Loucy (cell line): ENCODE data around the gene CBARP.
A peak's percentile ranks its signal among the peaks of the same experiment; 100 is the strongest.

Experiments used
- H2AFZ ChIP-seq: fragments of 200-600 bp; sonication (generic); 2 replicates; pipeline ENCODE4 v1.6.0; 2016; ENCODE audit warnings: antibody characterized with exemption, mild to moderate bottlenecking, low read length, moderate library complexity
- H3F3A ChIP-seq: fragments of 200-600 bp; 2 replicates; pipeline ENCODE4 v1.6.0; 2016; ENCODE audit warnings: antibody characterized with exemption, low read depth, mild to moderate bottlenecking
- H3K27me3 ChIP-seq: fragments of 200-600 bp; sonication (generic); 2 replicates; pipeline ENCODE4 v1.6.1; 2014; ENCODE audit warnings: low read length, mild to moderate bottlenecking; ENCODE audit not compliant: insufficient read depth, poor library complexity, severe bottlenecking
- H3K36me3 ChIP-seq: fragments of 200-600 bp; sonication (generic); 2 replicates; pipeline ENCODE4 v1.6.1; 2016; ENCODE audit warnings: low read length; ENCODE audit not compliant: insufficient read depth
- H3K4me1 ChIP-seq: fragments of 200-600 bp; sonication (generic); 2 replicates; pipeline ENCODE4 v1.5.1; 2014; ENCODE audit warnings: low read length, mild to moderate bottlenecking; ENCODE audit not compliant: insufficient read depth, poor library complexity, severe bottlenecking
- H3K4me2 ChIP-seq: fragments of 200-600 bp; sonication (generic); 2 replicates; pipeline ENCODE4 v1.6.0; 2014; ENCODE audit warnings: antibody characterized with exemption, low read length, low read depth, mild to moderate bottlenecking; ENCODE audit not compliant: poor library complexity, severe bottlenecking
- H3K4me3 ChIP-seq: fragments of 200-600 bp; sonication (generic); 2 replicates; pipeline ENCODE4 v1.5.1; 2014; ENCODE audit warnings: low read length, mild to moderate bottlenecking, mixed read lengths; ENCODE audit not compliant: poor library complexity, severe bottlenecking
- H3K79me2 ChIP-seq: fragments of 200-600 bp; sonication (generic); 2 replicates; pipeline ENCODE4 v1.6.1; 2014; ENCODE audit warnings: low read length; ENCODE audit not compliant: insufficient read depth
- H3K9ac ChIP-seq: fragments of 200-600 bp; sonication (generic); 2 replicates; pipeline ENCODE4 v1.6.0; 2014; ENCODE audit warnings: mild to moderate bottlenecking, low read depth, low read length, moderate library complexity; ENCODE audit not compliant: poor library complexity, severe bottlenecking
- H3K9me2 ChIP-seq: fragments of 200-600 bp; sonication (generic); replicated peaks from 2 replicates; pipeline ENCODE4 v1.6.1; 2016; ENCODE audit warnings: low read depth, low read length, mixed read lengths
- H3K9me3 ChIP-seq: fragments of 200-600 bp; sonication (generic); 2 replicates; pipeline ENCODE4 v1.6.1; 2014; ENCODE audit warnings: mild to moderate bottlenecking, antibody characterized with exemption, low read length, low read depth; ENCODE audit not compliant: insufficient read depth
- H4K20me1 ChIP-seq: fragments of 200-600 bp; sonication (generic); 2 replicates; pipeline ENCODE4 v1.6.0; 2014; ENCODE audit warnings: antibody characterized with exemption, low read length, mild to moderate bottlenecking; ENCODE audit not compliant: insufficient read depth, poor library complexity, severe bottlenecking
- CTCF ChIP-seq: fragments of 200-600 bp; sonication (generic); conservative IDR thresholded peaks from 2 replicates; pipeline ENCODE4 v1.5.1; 2014; ENCODE audit warnings: mild to moderate bottlenecking, antibody characterized with exemption, low read length
- EZH2phosphoT487 ChIP-seq: fragments of 200-600 bp; IDR thresholded peaks from 2 replicates; pipeline ENCODE4 v1.6.1; 2018; ENCODE audit warnings: antibody characterized with exemption, mild to moderate bottlenecking, moderate library complexity, borderline replicate concordance

CBARP gene

GRCh38 chr19:1237754-1238368 is at the start of gene CBARP:
Gene CBARP, minus strand, starts transcription at chr19:1238005. Its CDS starts 1,905 bp downstream, at chr19:1236100.
- Histone ChIP-seq H3K4me1 (peaks cover 11% of the 10 kb centered on the region), H3K36me3 (no peaks in the 10 kb centered on the region), H3K9me2 (no peaks in the 10 kb centered on the region), H3K4me2 (peak within 1 kb of the TSS; percentile 68), H3K27me3 (no peaks in the 10 kb centered on the region), H3K4me3 (peak within 1 kb of the TSS; percentile 61), H2AFZ (no peak within 1 kb of the TSS), H3K79me2 (peaks cover 13% of the 10 kb centered on the region), H3K9me3 (no peaks in the 10 kb centered on the region), H3K9ac (no peak within 1 kb of the TSS), H3F3A (peaks cover 10% of the 10 kb centered on the region; the same call in 1 of the 2 replicates), H4K20me1 (no peaks in the 10 kb centered on the region)
- TF ChIP-seq EZH2phosphoT487: no peak
- no peak for TF ChIP-seq CTCF

- Histone ChIP-seq H3K4me1 (no peaks in the 10 kb centered on the region), H3K79me2 (no peaks in the 10 kb centered on the region), H3K36me3 (no peaks in the 10 kb centered on the region), H3K9ac (no peak overlapping the region), H3K4me2 (no peak overlapping the region), H2AFZ (no peak overlapping the region), H3K4me3 (no peak overlapping the region), H3K27me3 (no peaks in the 10 kb centered on the region), H3K9me2 (no peaks in the 10 kb centered on the region), H4K20me1 (no peaks in the 10 kb centered on the region), H3K9me3 (no peaks in the 10 kb centered on the region), H3F3A (no peaks in the 10 kb centered on the region)
- TF ChIP-seq CTCF: no peak
Measured at GRCh38 chr19:1286487-1287353, 48.9 kb upstream of the CBARP start.

GRCh38 chr19:1285737-1286360 is 48.0 kb upstream of the CBARP start, which contains the start of gene EFNA2:
Gene EFNA2, plus strand, starts transcription at chr19:1285873. Its CDS starts 296 bp downstream, at chr19:1286169.
- no peaks in the 10 kb centered on the region for H3F3A ChIP-seq
- H4K20me1 ChIP-seq: no peaks in the 10 kb centered on the region
- no peak within 1 kb of the TSS for H3K4me2 ChIP-seq
- no peaks in the 10 kb centered on the region for H3K4me1 ChIP-seq
- H3K9me3 ChIP-seq: no peaks in the 10 kb centered on the region
- H3K9ac ChIP-seq: no peak within 1 kb of the TSS
- H2AFZ ChIP-seq: no peak within 1 kb of the TSS
- H3K79me2 ChIP-seq: no peaks in the 10 kb centered on the region
- H3K4me3 ChIP-seq: no peak within 1 kb of the TSS
- TF ChIP-seq CTCF (no peak), EZH2phosphoT487 (no peak)
- H3K27me3 ChIP-seq: no peaks in the 10 kb centered on the region
- no peaks in the 10 kb centered on the region for H3K36me3 ChIP-seq
- no peaks in the 10 kb centered on the region for H3K9me2 ChIP-seq
